ENCODE results near the gene SLAMF6.
"Not testable (repeated sequence)": the region's sequence is repeated elsewhere in the genome, so short reads cannot be mapped to it uniquely, and the experiment has no call there.

Gene SLAMF6

DNA sequence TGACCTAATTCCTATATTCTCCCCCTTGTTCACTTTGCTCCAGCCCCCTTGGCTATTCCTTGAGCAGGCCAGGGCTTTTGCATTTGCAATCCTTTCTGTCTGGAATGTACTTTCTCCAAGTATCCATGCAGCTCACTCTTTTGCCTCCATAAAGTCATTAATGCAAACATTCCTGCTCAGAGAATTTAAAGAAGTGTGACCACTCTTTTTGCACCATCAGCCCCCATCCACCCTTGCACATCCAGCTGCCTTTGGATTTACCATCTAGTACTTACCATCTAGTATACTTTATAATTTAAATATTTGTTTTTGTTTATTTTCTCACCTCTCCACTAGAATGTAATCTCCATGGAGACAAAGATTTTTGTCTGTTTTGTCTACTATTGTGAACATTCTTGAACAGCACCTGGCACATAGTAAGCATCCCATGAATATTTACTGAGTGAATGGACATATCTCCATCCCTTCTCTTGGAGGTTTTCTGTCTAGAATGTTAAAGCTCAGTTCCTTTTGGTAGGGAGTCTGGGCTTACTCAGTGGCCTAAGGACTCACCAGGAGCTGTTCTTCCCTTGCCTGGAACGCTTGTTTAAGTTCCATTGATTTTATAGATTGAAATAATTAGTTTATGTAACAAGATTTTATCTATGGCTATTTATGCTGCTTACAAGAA lies 22.6 kb downstream of the SLAMF6 start:
- TF ChIP-seq, protein P1, sequence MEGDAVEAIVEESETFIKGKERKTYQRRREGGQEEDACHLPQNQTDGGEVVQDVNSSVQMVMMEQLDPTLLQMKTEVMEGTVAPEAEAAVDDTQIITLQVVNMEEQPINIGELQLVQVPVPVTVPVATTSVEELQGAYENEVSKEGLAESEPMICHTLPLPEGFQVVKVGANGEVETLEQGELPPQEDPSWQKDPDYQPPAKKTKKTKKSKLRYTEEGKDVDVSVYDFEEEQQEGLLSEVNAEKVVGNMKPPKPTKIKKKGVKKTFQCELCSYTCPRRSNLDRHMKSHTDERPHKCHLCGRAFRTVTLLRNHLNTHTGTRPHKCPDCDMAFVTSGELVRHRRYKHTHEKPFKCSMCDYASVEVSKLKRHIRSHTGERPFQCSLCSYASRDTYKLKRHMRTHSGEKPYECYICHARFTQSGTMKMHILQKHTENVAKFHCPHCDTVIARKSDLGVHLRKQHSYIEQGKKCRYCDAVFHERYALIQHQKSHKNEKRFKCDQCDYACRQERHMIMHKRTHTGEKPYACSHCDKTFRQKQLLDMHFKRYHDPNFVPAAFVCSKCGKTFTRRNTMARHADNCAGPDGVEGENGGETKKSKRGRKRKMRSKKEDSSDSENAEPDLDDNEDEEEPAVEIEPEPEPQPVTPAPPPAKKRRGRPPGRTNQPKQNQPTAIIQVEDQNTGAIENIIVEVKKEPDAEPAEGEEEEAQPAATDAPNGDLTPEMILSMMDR (IDR thresholded peaks at IDR 0.05; ENCODE audit: low read depth, low read length, missing control alignments), result no peak
- no peak overlapping the region for H3K4me3 ChIP-seq (ENCODE audit: low read depth, low read length)
- DNase-seq (ENCODE audit: low read depth), result no peak
- in situ Hi-C loops (cut with HindIII; ENCODE audit: low sequenced_read_pairs), result no loop called here

DNA sequence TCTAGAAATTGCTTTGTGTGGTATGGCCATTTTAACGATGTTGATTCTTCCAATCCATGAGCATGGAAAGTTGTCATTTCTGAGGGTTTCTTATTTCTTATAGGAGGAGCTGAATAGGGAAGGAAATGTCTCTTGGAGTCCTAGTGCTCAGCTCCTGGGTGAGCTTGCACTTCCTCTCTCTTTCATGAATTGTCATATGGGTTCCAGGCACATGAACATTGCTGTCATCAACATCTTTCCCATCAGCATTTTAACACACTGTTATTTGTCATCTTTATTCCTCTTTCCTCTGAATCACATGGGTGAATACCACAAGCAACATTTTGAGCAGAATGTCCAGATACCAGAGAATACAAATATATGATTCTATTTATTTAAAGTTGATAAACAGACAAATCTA lies 23.4 kb downstream of the SLAMF6 start:
- TF ChIP-seq, protein P1 (IDR thresholded peaks at IDR 0.05; ENCODE audit: low read depth, low read length, missing control alignments), result no peak
- H3K4me3 ChIP-seq (ENCODE audit: low read depth, low read length), result no peak overlapping the region
- in situ Hi-C loops (cut with HindIII; ENCODE audit: low sequenced_read_pairs), result no loop called here
- DNase-seq (ENCODE audit: low read depth), result no peak

DNA sequence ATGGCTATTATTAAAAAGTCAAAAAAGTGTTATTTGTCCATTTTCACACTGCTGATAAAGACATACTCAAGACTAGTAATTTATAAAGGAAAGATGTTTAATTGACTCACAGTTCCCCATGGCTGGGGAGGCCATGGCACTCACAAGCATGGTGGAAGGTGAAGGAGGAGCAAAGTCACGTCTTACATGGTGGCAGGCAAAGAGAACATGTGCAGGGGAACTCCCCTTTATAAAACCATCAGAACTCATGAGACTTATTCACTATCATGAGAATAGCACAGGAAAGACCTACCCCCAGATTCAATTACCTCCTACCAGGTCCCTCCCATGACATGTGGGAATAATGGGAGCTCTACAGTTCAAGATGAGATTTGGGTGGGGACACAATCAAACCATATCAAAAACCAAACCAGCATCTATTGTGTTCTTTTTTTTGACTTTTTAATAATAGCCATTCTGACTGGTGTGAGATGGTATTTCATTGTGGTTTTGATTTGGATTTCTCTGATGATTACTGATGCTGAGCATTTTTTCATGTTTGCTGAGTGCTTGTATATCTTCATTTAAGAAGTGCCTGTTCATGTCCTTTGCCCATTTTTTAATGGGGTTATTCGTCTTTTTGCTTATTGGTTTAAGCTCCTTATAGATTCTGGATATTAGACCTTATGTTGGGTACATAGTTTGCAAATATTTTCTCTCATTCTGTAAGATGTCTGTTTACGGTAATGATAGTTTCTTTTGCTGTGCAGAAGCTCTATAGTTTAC lies 24.6 kb downstream of the SLAMF6 start:
- DNase-seq (ENCODE audit: low read depth); H3K4me3 ChIP-seq (ENCODE audit: low read depth, low read length); in situ Hi-C loops (cut with HindIII; ENCODE audit: low sequenced_read_pairs): not testable (repeated sequence)

DNA sequence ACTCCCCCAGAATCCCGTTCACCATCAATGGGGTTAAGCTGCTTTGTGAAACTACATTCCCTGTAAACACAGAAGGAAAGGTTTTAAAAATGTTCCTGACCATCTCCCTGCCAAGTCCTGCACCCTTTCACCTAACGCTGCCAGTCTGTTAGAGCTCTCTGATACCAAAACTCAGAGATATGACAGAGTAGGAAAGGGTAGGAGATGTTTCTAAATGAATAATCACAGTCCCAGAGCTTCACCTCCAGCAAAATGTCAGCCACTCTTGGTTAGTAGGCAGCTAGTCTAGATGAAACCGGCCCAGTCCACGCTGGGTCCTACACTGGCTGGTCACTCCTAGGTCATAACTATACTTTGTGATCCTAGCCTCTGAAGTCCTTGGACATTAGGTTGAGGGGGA lies 26.7 kb downstream of the SLAMF6 start:
- TF ChIP-seq, protein P1 (IDR thresholded peaks at IDR 0.05; ENCODE audit: low read depth, low read length, missing control alignments), result no peak
- no peak overlapping the region for H3K4me3 ChIP-seq (ENCODE audit: low read depth, low read length)
- in situ Hi-C loops (cut with HindIII; ENCODE audit: low sequenced_read_pairs), result no loop called here
- no peak for DNase-seq (ENCODE audit: low read depth)

DNA sequence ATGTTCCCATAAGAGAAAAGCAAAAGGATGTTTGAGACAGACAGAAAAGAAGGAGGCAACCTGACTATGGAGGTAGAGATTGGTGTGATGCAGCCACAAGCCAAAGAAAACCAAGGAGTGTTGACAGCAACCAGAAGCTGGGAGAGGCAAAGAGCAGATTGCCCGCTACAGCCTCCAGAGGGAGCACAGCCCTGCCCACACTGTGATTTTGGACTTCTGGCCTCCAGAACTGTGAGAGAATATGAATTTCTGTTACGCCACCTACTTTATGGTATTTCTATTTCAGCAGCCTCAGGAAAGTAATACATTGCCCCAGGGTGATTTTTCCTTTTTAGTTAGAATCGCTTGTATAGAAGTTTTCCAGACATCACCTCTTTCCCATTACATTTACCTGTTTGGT lies 28.4 kb downstream of the SLAMF6 start:
- in situ Hi-C loops (cut with HindIII; ENCODE audit: low sequenced_read_pairs), result no loop called here
- TF ChIP-seq, protein P1 (IDR thresholded peaks at IDR 0.05; ENCODE audit: low read depth, low read length, missing control alignments), result peak; percentile 25
- H3K4me3 ChIP-seq (ENCODE audit: low read depth, low read length), result no peak overlapping the region
- DNase-seq (ENCODE audit: low read depth), result no peak

DNA sequence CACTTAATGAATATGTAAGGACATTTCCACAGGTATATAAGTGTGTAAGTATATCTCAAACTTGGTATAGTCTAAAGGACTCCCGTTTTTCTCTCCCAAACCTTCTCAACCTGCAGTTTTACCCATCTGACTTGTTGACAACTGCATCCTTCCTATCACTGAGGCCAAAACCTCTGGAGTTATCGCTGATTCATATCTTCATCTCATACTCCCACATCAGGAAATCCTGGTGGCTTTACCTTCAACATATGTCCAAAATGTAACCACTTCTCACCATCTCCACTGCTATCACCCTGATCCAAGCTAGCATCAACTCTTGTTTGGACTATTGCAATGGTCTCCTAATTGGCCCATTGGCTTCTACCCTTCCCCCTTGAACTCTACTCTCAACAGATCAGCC lies 30.4 kb downstream of the SLAMF6 start:
- TF ChIP-seq, protein P1 (IDR thresholded peaks at IDR 0.05; ENCODE audit: low read depth, low read length, missing control alignments), result no peak
- in situ Hi-C loops (cut with HindIII; ENCODE audit: low sequenced_read_pairs), result no loop called here
- no peak overlapping the region for H3K4me3 ChIP-seq (ENCODE audit: low read depth, low read length)
- no peak for DNase-seq (ENCODE audit: low read depth)

DNA sequence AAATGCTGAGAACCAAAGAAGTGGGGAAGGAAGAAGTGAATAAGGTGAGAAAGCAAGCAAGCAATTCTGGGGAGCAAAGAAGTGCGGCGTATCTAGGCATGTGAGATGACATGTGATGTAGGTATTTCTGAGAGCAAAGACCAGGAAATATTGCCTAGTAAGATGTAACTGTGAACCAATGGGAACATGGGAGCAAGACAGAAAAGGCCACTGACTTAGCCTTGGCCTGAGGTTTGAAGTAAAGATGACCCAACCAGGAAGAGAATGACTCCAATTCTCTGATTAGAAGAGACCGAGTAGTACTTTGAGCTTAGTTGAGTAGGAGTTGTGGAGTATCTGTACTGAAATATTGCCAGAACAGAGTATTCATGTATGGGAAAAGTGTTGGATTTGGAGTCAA lies 31.1 kb downstream of the SLAMF6 start:
- in situ Hi-C loops (cut with HindIII; ENCODE audit: low sequenced_read_pairs), result no loop called here
- no peak overlapping the region for H3K4me3 ChIP-seq (ENCODE audit: low read depth, low read length)
- no peak for DNase-seq (ENCODE audit: low read depth)
- TF ChIP-seq, protein P1 (IDR thresholded peaks at IDR 0.05; ENCODE audit: low read depth, low read length, missing control alignments), result no peak

All from astrocyte of the cerebellum (primary cell).